H1 (cell line): Measurements from ENCODE around the gene TMEM132A. TPM values are rescaled to one million over a fixed set of nuclear protein-coding genes. Genes with fewer than 3 reads are reported as not detected.

ENCODE experiments used
- CTCF ChIA-PET: fragments of 300-600 bp; sonication (Branson Sonifier 250); formaldehyde crosslinking; loops from one replicate; lab custom pipeline; 2021; ENCODE audit not compliant: partially characterized antibody; lab: Charles Lee
- POLR2A ChIA-PET: fragments of 300-600 bp; sonication (Branson Sonifier 250); formaldehyde crosslinking; loops from one replicate; lab custom pipeline; 2021; ENCODE audit warnings: inconsistent platforms; ENCODE audit not compliant: partially characterized antibody; lab: Charles Lee
- DNase-seq, 2 experiments: peaks; one replicate each; pipeline versions ENCODE4 v3.0.0 to v3.0.0-alpha.2; 2010 to 2022; ENCODE audit warnings: low spot score in 2 of 2, low read depth in 1 of 2, mixed read lengths in 1 of 2
- FAIRE-seq: peaks from 2 replicates; lab custom pipeline; 2011; peaks lifted over from hg19 to GRCh38; lab: Jason Lieb, UNC
- H2AFZ ChIP-seq: 2 replicates; pipeline ENCODE4 v1.8.1; 2012; ENCODE audit warnings: low read length, inconsistent platforms
- H2AK5ac ChIP-seq: 2 replicates; pipeline ENCODE4 v1.6.1; 2013; ENCODE audit warnings: low read depth, low read length
- H2BK120ac ChIP-seq: replicated peaks from 2 replicates; pipeline ENCODE3; 2013; ENCODE audit warnings: low read depth, low read length, inconsistent platforms
- H2BK12ac ChIP-seq: 2 replicates; pipeline ENCODE4 v1.6.1; 2013; ENCODE audit warnings: low read depth, low read length
- H2BK15ac ChIP-seq: 2 replicates; pipeline ENCODE4 v1.6.1; 2013; ENCODE audit warnings: low read length
- H2BK20ac ChIP-seq: 2 replicates; pipeline ENCODE4 v1.6.1; 2013; ENCODE audit warnings: low read length
- H2BK5ac ChIP-seq: 2 replicates; pipeline ENCODE4 v1.6.1; 2013; ENCODE audit warnings: low read depth, low read length
- H3K14ac ChIP-seq: 2 replicates; pipeline ENCODE4 v1.6.1; 2013; ENCODE audit warnings: inconsistent platforms; ENCODE audit not compliant: insufficient read length
- H3K18ac ChIP-seq: 2 replicates; pipeline ENCODE4 v1.6.1; 2013; ENCODE audit warnings: low read length; ENCODE audit errors: extremely low read depth
- H3K23ac ChIP-seq: 2 replicates; pipeline ENCODE4 v1.6.1; 2013; ENCODE audit warnings: inconsistent platforms; ENCODE audit not compliant: insufficient read length
- H3K23me2 ChIP-seq: 2 replicates; pipeline ENCODE4 v1.6.1; 2013; ENCODE audit warnings: low read depth, low read length
- H3K27ac ChIP-seq: 2 replicates; pipeline ENCODE4 v1.6.1; 2011; ENCODE audit warnings: low read depth, low read length, inconsistent platforms
- H3K27me3 ChIP-seq, 4 experiments: replicated peaks in 1 of 4; 1 replicate in 1 of 4; 2 replicates in 3 of 4; pipeline versions ENCODE4 v1.6.1 to v1.8.1; 2011 to 2013; ENCODE audit warnings: low read length in 3 of 4, mild to moderate bottlenecking in 3 of 4, inconsistent platforms in 2 of 4, mixed read lengths in 2 of 4, moderate library complexity in 1 of 4; ENCODE audit not compliant: control insufficient read depth in 3 of 4, insufficient read depth in 3 of 4; ENCODE audit errors: extremely low read depth in 1 of 4
- H3K36me3 ChIP-seq, 4 experiments: 2 replicates each; pipeline versions ENCODE4 v1.6.1 to v1.8.1; 2011 to 2013; ENCODE audit warnings: mild to moderate bottlenecking in 4 of 4, low read length in 3 of 4, moderate library complexity in 2 of 4, control low read depth in 1 of 4, inconsistent platforms in 1 of 4; ENCODE audit not compliant: insufficient read depth in 4 of 4, control insufficient read depth in 2 of 4
- H3K4ac ChIP-seq: replicated peaks from 2 replicates; pipeline ENCODE3; 2013; ENCODE audit warnings: low read length, low read depth, mixed read lengths, inconsistent platforms; ENCODE audit not compliant: insufficient read length
- H3K4me1 ChIP-seq, 4 experiments: replicated peaks in 1 of 4; 1 replicate in 1 of 4; 2 replicates in 3 of 4; pipeline versions ENCODE4 v1.6.1 to v1.8.1; 2011 to 2013; ENCODE audit warnings: low read length in 3 of 4, inconsistent platforms in 2 of 4, mixed read lengths in 1 of 4; ENCODE audit not compliant: insufficient read depth in 4 of 4, control insufficient read depth in 3 of 4
- H3K4me2 ChIP-seq, 2 experiments: 2 replicates each; pipeline versions ENCODE4 v1.6.1 to v1.8.1; 2011 to 2013; ENCODE audit warnings: low read depth in 2 of 2, low read length in 2 of 2, control low read depth in 1 of 2, inconsistent platforms in 1 of 2, mild to moderate bottlenecking in 1 of 2; ENCODE audit not compliant: insufficient read depth in 1 of 2
- H3K4me3 ChIP-seq, 4 experiments: fragments of 200-600, 300-600 bp in 1 of 4; sonication (generic), shearing (Covaris generic), sonication (Bioruptor Twin) in 1 of 4; 2 replicates each; pipeline versions ENCODE4 v1.5.1 to v1.8.1; 2011 to 2016; ENCODE audit warnings: low read length in 4 of 4, low read depth in 3 of 4, control low read depth in 2 of 4, inconsistent platforms in 2 of 4, mild to moderate bottlenecking in 2 of 4, mixed read lengths in 1 of 4, moderate library complexity in 1 of 4; ENCODE audit not compliant: insufficient read depth in 2 of 4; ENCODE audit errors: extremely low read depth in 1 of 4
- H3K56ac ChIP-seq: replicated peaks from 2 replicates; pipeline ENCODE3; 2013; ENCODE audit warnings: low read depth, mild to moderate bottlenecking, mixed read lengths, low read length, inconsistent platforms; ENCODE audit not compliant: insufficient read length
- H3K79me1 ChIP-seq: 2 replicates; pipeline ENCODE4 v1.6.1; 2013; ENCODE audit warnings: low read depth, low read length, control low read depth
- H3K79me2 ChIP-seq, 2 experiments: 2 replicates each; pipeline versions ENCODE4 v1.6.1 to v1.8.1; 2012 to 2013; ENCODE audit warnings: low read length in 2 of 2, mild to moderate bottlenecking in 2 of 2, inconsistent platforms in 1 of 2; ENCODE audit not compliant: insufficient read depth in 2 of 2, control insufficient read depth in 1 of 2
- H3K9ac ChIP-seq, 4 experiments: replicated peaks in 1 of 4; 1 replicate in 1 of 4; 2 replicates in 3 of 4; pipeline versions ENCODE4 v1.6.1 to v1.8.1; 2011 to 2013; ENCODE audit warnings: low read depth in 3 of 4, low read length in 3 of 4, control low read depth in 2 of 4, mild to moderate bottlenecking in 2 of 4, moderate library complexity in 2 of 4, inconsistent platforms in 1 of 4; ENCODE audit errors: extremely low read depth in 1 of 4
- H3K9me3 ChIP-seq, 2 experiments: 2 replicates each; pipeline versions ENCODE4 v1.6.1 to v1.8.1; 2012 to 2013; ENCODE audit warnings: mild to moderate bottlenecking in 2 of 2, moderate library complexity in 2 of 2, control low read depth in 1 of 2, inconsistent platforms in 1 of 2, low read depth in 1 of 2, low read length in 1 of 2, mixed read lengths in 1 of 2; ENCODE audit not compliant: insufficient read depth in 2 of 2
- H4K20me1 ChIP-seq, 2 experiments: replicated peaks in 1 of 2; 2 replicates each; pipeline versions ENCODE3 to v1.8.1; 2011 to 2013; ENCODE audit warnings: inconsistent platforms in 2 of 2, low read length in 2 of 2, mild to moderate bottlenecking in 1 of 2; ENCODE audit not compliant: insufficient read depth in 2 of 2, control insufficient read depth in 1 of 2
- H4K5ac ChIP-seq: 2 replicates; pipeline ENCODE4 v1.6.1; 2013; ENCODE audit warnings: low read length, low read depth, mixed read lengths, inconsistent platforms; ENCODE audit not compliant: insufficient read length
- H4K8ac ChIP-seq: 2 replicates; pipeline ENCODE4 v1.8.0; 2013; ENCODE audit warnings: mild to moderate bottlenecking, moderate library complexity, low read length, inconsistent platforms; ENCODE audit not compliant: insufficient read depth; ENCODE audit errors: extremely low read depth
- H4K91ac ChIP-seq: replicated peaks from 2 replicates; pipeline ENCODE3; 2013; ENCODE audit warnings: low read length, mixed read lengths, inconsistent platforms; ENCODE audit not compliant: insufficient read length
- BACH1 ChIP-seq: IDR thresholded peaks from 2 replicates; pipeline ENCODE4 v1.6.1; 2012; ENCODE audit warnings: low read length, improper control_type of control experiment
- BCL11A ChIP-seq, 2 experiments: IDR thresholded peaks; one replicate each; pipeline ENCODE4 v1.6.1; 2011; ENCODE audit warnings: low read depth in 2 of 2, low read length in 2 of 2, mild to moderate bottlenecking in 2 of 2
- CEBPB ChIP-seq: IDR thresholded peaks from 2 replicates; pipeline ENCODE4 v1.6.1; 2012; ENCODE audit warnings: low read depth, low read length
- CHD1 ChIP-seq: IDR thresholded peaks from 2 replicates; pipeline ENCODE4 v1.6.1; 2012; ENCODE audit warnings: low read depth, low read length, improper control_type of control experiment
- CHD2 ChIP-seq: IDR thresholded peaks from 2 replicates; pipeline ENCODE4 v1.6.1; 2012; ENCODE audit warnings: low read length, improper control_type of control experiment
- CTBP2 ChIP-seq: IDR thresholded peaks from 2 replicates; pipeline ENCODE4 v1.7.0; 2011; ENCODE audit warnings: borderline replicate concordance, mild to moderate bottlenecking, moderate library complexity, mixed read lengths, low read length; ENCODE audit not compliant: insufficient read depth, insufficient read length
- E2F6 ChIP-seq: IDR thresholded peaks from 2 replicates; pipeline ENCODE4 v1.6.1; 2012; ENCODE audit warnings: inconsistent platforms
- MAX ChIP-seq: IDR thresholded peaks from 2 replicates; pipeline ENCODE4 v1.6.1; 2012; ENCODE audit warnings: inconsistent platforms
- PHF8 ChIP-seq: fragments of 200-600 bp; sonication (generic); conservative IDR thresholded peaks from 2 replicates; pipeline ENCODE4 v1.7.1; 2012; ENCODE audit warnings: low read depth, mild to moderate bottlenecking, inconsistent platforms, low read length, moderate library complexity
- RBBP5 ChIP-seq: IDR thresholded peaks from 2 replicates; pipeline ENCODE4 v1.7.1; 2012; ENCODE audit warnings: low read depth, mild to moderate bottlenecking, inconsistent platforms, low read length, moderate library complexity, borderline replicate concordance
- RXRA ChIP-seq: IDR thresholded peaks from 2 replicates; pipeline ENCODE4 v1.6.1; 2011; ENCODE audit warnings: low read depth, mild to moderate bottlenecking, low read length, moderate library complexity; ENCODE audit not compliant: insufficient read depth
- USF2 ChIP-seq: IDR thresholded peaks from 2 replicates; pipeline ENCODE4 v1.6.1; 2011; ENCODE audit warnings: low read length, improper control_type of control experiment
- WGBS, 2 experiments: shearing (Covaris generic) in 1 of 2; methylation state at CpG; one replicate each; pipeline versions ENCODE4 v1.1.6 to v1.1.7; 2013 to 2015; ENCODE audit warnings: low lambda C conversion rate in 2 of 2, mixed read lengths in 2 of 2, inconsistent platforms in 1 of 2, low coverage in 1 of 2, missing lambda C conversion rate in 1 of 2; ENCODE audit not compliant: insufficient replicate concordance in 2 of 2, insufficient coverage in 1 of 2, insufficient read length in 1 of 2; ENCODE audit errors: extremely low coverage in 1 of 2, missing lambda C conversion rate in 1 of 2; 5-methylcytosine and 5-hydroxymethylcytosine counted together
- polyA plus RNA-seq, 7 experiments: library from polyadenylated mRNA; depleted of rRNA in 3 of 7; stranded (reverse) in 5 of 7; unstranded in 2 of 7; fragments of >200 nt in 5 of 7; fragments of 200-250 nt in 2 of 7; gene quantifications; 1 replicate in 5 of 7; 2 replicates in 1 of 7; 4 replicates in 1 of 7; pipeline versions ENCODE4 v1.2.1 to v1.2.3, GENCODE V29; 2011 to 2013; ENCODE audit warnings: missing spikeins in 2 of 7, mixed read lengths in 2 of 7
- total RNA-seq: library from RNA; stranded (reverse); fragmentation: NEBNext Ultra II Directional; extraction: Animal tissue kit (Norgen Biotek cat#: 25700); gene quantifications from 2 replicates; pipeline ENCODE4 v1.2.1, GENCODE V29; 2021

TMEM132A gene
- total and polyA plus RNA-seq, 2 of the 8 experiments (the other 6 are each of a cell fraction or from before 2014, with no cell fraction given): 46.6 to 97.9 TPM

GRCh38 chr11:60926500-60926899 is 2.2 kb downstream of the TMEM132A start:
- no peak overlapping the region for H4K91ac ChIP-seq
- 89% methylated on average over 8 of the region's 8 CpGs; no CpG with 5 or more reads in 1 of the 2 experiments for WGBS, 2 experiments
- no peaks in the 10 kb centered on the region for H3K79me2 ChIP-seq
- POLR2A ChIA-PET: interaction anchor here (1.2 to 5.7 kb wide), 3 partner anchors 10 to 24 kb away, joined by 4 to 26 read pairs (median 6); partner anchors contain the start of gene TMEM109
- H3K9me3 ChIP-seq: no peaks in the 10 kb centered on the region
- no peak overlapping the region for H3K4ac ChIP-seq
- no peak overlapping the region for H2BK5ac ChIP-seq
- no peak overlapping the region for H2AK5ac ChIP-seq
- DNase-seq (no peak), FAIRE-seq (no peak)
- no peak overlapping the region for H3K14ac ChIP-seq
- H2AFZ ChIP-seq: no peak overlapping the region
- H2BK20ac ChIP-seq: no peak overlapping the region
- peaks cover 0 to 3% (median 0%) of the 10 kb centered on the region in 4 experiments; a peak in 1 of 7 replicates for H3K27me3 ChIP-seq
- no peak overlapping the region for H3K23ac ChIP-seq
- no peak overlapping the region for H2BK15ac ChIP-seq
- CTCF ChIA-PET: interaction anchor here (0.6 to 1.9 kb wide), 6 partner anchors 9 to 95 kb away, joined by 3 to 9 read pairs (median 4); no protein-coding TSS in a partner anchor
- H3K4me1 ChIP-seq: peaks cover 5 to 14% (median 5%) of the 10 kb centered on the region in 4 experiments; a peak in 6 of 7 replicates
- peaks cover 11% of the 10 kb centered on the region; the same call in 1 of the 2 replicates for H3K23me2 ChIP-seq
- no peak overlapping the region for H4K5ac ChIP-seq
- no peak overlapping the region for H4K8ac ChIP-seq
- H2BK12ac ChIP-seq: no peak overlapping the region
- H3K18ac ChIP-seq: no peak overlapping the region
- peaks cover 11% of the 10 kb centered on the region for H3K79me1 ChIP-seq
- no peak overlapping the region; a peak in 1 of 4 replicates for H3K4me2 ChIP-seq
- H3K27ac ChIP-seq: no peak overlapping the region
- no peak overlapping the region for H3K56ac ChIP-seq
- H3K9ac ChIP-seq: no peak overlapping the region
- no peak overlapping the region for H2BK120ac ChIP-seq
- H4K20me1 ChIP-seq: peaks cover 8 to 9% of the 10 kb centered on the region in 2 experiments
- peaks cover 10 to 42% (median 19%) of the 10 kb centered on the region in 4 experiments; a peak in 7 of 8 replicates for H3K36me3 ChIP-seq
- no peak overlapping the region for H3K4me3 ChIP-seq
- TF ChIP-seq MAX (no peak), RXRA (no peak), BACH1 (no peak), CTBP2 (no peak), E2F6 (no peak), CHD1 (no peak), BCL11A (IDR thresholded peaks at IDR 0.05; ENCODE audit: low read depth in 2 of 2, low read length in 2 of 2) (no peak), RBBP5 (no peak), USF2 (no peak), CEBPB (no peak), PHF8 (no peak), CHD2 (no peak)
